IPS-20b (cell line): ENCODE measurements around the gene COL6A3.
"Not testable (repeated sequence)": the region's sequence is repeated elsewhere in the genome, so short reads cannot be mapped to it uniquely, and the experiment has no call there.

ENCODE experiments used
- H3K27ac ChIP-seq: one replicate; pipeline ENCODE4 v1.5.1; 2013; ENCODE audit warnings: low read length
- H3K27me3 ChIP-seq: 2 replicates; pipeline ENCODE4 v1.6.1; 2013; ENCODE audit warnings: mild to moderate bottlenecking, low read length, inconsistent platforms; ENCODE audit not compliant: insufficient read depth
- H3K36me3 ChIP-seq: 2 replicates; pipeline ENCODE4 v1.6.1; 2013; ENCODE audit warnings: low read depth, mild to moderate bottlenecking, inconsistent platforms, low read length, moderate library complexity; ENCODE audit not compliant: insufficient read depth
- H3K4me1 ChIP-seq: 2 replicates; pipeline ENCODE4 v1.6.1; 2013; ENCODE audit warnings: mild to moderate bottlenecking, control low read depth, inconsistent platforms, low read length, moderate library complexity; ENCODE audit not compliant: insufficient read depth
- H3K4me3 ChIP-seq: 2 replicates; pipeline ENCODE4 v1.5.1; 2013; ENCODE audit warnings: mild to moderate bottlenecking, low read length, inconsistent platforms
- H3K9ac ChIP-seq: 2 replicates; pipeline ENCODE4 v1.6.1; 2013; ENCODE audit warnings: low read depth, mild to moderate bottlenecking, inconsistent platforms, low read length, moderate library complexity
- H3K9me3 ChIP-seq: 2 replicates; pipeline ENCODE4 v1.6.1; 2013; ENCODE audit warnings: mild to moderate bottlenecking, low read depth, low read length, inconsistent platforms; ENCODE audit not compliant: insufficient read depth

COL6A3 gene

DNA sequence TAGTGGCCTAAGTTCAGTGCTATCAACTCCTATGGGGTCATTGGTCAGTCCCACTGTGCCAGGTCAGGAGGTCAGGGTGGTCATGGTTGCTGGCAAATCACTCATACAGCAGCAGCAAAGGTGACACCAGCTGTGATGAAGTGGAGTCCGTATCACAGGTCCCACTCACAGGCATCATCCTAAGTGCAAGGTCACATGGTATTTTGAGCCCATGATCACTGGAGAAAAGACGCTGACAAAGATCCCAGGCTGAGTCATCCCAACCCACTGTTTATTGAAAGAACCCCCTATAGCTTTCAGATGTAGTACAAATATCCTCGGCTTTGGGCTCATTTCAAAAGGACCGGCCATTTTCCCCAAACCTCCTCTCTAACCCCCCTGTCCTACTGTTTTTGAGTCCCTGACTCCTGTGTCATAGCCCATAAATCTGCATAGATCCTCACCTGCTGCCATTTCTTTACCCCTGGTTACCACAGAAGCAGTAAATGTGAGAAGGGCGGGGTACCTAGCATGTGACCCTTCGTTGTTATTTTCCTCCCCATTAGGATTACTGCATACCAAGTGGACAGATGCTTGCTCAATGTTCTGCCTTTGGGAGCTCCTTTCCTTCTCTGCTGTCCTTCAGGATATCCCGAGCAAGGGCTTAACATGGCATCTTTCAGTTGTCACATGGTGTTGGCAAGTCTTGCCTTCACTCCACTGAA is 107.7 kb downstream of the COL6A3 start:
- no peaks in the 10 kb centered on the region for H3K27me3 ChIP-seq
- no peak overlapping the region for H3K4me3 ChIP-seq
- H3K36me3 ChIP-seq: no peaks in the 10 kb centered on the region
- no peaks in the 10 kb centered on the region for H3K4me1 ChIP-seq
- H3K27ac ChIP-seq: no peak overlapping the region
- peaks cover 28% of the 10 kb centered on the region for H3K9me3 ChIP-seq
- H3K9ac ChIP-seq: no peak overlapping the region

DNA sequence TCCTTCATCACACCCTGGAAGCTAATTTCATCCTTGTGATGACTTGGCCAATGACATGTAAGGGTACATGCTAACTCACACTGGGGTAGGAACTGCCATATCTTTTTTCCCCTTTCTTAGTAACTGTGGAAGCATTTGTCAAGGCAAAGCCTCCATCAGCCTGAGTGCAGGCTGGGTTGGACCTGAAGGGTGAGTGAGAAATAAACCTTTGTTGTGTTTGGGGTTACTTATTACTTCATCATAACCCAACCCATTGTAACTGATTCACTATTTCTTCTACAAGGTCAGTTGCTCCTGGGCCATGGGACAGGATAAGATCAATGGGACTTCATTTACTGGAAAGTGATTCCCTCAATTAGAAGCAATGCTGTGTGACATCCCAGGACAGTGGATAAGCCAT is 108.4 kb downstream of the COL6A3 start:
- Histone ChIP-seq H3K27me3 (no peaks in the 10 kb centered on the region), H3K27ac (no peak overlapping the region)

DNA sequence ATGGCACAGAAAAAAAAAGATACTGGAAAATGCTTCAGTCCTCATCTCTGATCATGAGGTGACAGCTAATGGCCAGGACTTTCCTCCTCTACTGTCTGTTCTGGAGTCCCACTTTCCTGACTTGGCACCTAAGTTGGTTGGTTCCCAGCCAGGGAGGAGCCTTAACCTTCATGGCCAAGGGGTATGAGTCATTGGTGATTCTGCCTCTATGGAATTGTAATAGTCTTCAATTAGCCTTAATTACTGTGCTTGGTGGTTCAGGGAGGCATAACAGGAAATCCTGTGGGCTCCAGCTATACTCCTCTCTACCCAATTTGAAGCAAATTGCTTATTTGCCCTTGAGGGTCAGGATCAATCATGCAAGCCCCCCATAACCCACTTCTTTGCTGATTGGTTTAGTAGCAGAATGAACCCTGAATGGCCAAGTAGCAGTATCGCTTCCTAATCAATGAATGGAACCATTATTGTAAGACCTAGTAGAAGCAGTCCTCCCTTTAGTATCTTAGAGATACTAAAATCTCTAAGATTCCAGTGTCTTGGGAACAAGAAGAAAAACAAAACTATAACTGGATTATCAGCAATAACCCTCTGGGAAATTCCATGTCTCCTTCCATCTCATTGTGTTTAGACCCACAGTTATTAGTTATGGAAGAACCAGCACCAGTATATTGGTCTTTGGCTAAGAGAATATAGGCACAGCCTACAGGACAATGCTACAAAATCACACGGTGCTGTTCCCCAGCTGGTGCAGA is 109.0 kb downstream of the COL6A3 start:
- Histone ChIP-seq H3K27ac (no peak overlapping the region), H3K4me3 (no peak overlapping the region)

More for the DNA sequence above, 108.4 kb downstream of the COL6A3 start:
- Histone ChIP-seq H3K4me1 (no peaks in the 10 kb centered on the region), H3K36me3 (no peaks in the 10 kb centered on the region), H3K9ac (no peak overlapping the region), H3K4me3 (no peak overlapping the region), H3K9me3 (peaks cover 28% of the 10 kb centered on the region)

DNA sequence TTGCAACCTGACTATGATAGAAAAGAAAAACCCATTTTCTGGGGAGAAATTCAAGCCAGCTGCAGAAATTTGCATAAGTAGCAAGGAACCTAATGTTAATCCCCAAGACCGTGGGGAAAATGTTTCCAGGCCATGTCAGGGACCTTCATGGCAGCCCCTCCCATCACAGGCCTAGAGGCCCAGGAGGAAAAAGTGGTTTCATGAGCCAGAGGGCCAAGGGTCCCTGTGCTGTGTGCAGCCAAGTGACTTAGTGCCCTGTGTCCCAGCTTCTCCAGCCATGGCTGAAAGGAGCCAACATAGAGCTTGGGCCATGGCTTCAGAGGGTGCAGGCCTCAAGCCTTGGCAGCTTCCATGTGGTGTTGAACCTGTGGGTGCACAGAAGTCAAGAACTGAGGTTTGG is 110.7 kb downstream of the COL6A3 start:
- H3K4me1 ChIP-seq, H3K27me3 ChIP-seq, H3K4me3 ChIP-seq, H3K36me3 ChIP-seq, H3K9ac ChIP-seq, H3K27ac ChIP-seq: not testable (repeated sequence)
- peaks cover 28% of the 10 kb centered on the region for H3K9me3 ChIP-seq

More for the DNA sequence above, 109.0 kb downstream of the COL6A3 start:
- Histone ChIP-seq H3K36me3 (no peaks in the 10 kb centered on the region), H3K9me3 (peaks cover 28% of the 10 kb centered on the region), H3K27me3 (no peaks in the 10 kb centered on the region), H3K4me1 (no peaks in the 10 kb centered on the region), H3K9ac (no peak overlapping the region)

DNA sequence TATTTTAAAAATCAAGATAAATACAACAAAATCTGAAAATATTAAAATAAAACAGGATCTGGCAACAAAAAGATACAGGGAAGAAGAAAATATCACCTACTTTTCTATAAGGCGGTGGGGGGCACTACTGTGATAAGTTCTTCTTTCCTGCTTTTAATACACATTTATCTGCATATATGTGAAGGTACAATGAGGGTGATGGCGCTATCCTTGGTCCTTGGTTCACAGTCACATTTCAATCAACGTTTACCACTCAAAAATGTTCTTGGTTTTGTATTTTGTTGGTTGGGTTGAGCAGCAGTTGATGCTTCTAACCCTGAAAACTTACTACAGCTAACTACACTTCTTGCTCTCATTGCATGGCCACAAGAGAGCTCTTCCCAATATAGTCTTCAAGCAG is 112.4 kb downstream of the COL6A3 start:
- Histone ChIP-seq H3K4me3 (no peak overlapping the region), H3K4me1 (no peaks in the 10 kb centered on the region), H3K36me3 (no peaks in the 10 kb centered on the region), H3K27me3 (no peaks in the 10 kb centered on the region), H3K9ac (no peak overlapping the region), H3K27ac (no peak overlapping the region), H3K9me3 (peaks cover 28% of the 10 kb centered on the region)

DNA sequence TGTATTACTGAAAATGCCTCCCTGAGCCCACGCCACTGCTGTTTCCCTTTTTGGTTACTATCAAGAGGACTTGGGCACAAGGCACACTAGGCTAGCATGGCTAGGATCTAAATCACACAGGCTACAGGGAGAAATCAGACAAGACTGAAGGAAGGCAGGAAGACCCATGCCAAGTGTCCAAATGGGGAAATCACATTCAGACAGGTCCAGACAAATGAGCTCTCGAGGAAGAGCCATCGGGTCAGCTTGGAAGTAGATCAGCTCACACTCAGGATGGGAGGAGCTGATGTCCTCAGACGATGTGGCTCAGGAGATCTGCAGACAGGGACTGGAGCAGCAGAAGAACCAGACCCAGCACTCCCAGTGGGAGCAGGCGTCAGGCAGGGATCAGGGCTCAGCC is 113.2 kb downstream of the COL6A3 start:
- Histone ChIP-seq H3K27ac (no peak overlapping the region), H3K9me3 (peaks cover 28% of the 10 kb centered on the region), H3K4me1 (no peaks in the 10 kb centered on the region)

DNA sequence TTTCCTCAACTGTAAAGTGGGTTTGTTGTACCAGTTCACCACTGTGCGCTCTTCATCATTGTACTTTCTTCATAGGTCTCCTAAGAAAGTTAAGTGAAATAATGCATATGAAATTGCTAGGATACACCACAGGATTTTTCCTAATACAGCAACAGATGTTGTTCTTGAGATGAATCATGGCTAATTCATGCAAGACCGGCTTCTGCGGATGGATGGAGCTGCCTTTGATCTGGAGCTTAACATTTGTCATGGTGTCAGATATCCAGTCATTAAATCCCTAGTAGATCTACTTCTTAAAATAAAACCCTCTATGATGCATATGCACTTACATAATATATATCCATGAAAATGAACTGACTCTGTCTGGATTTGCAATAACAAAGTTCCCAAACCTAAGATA is 114.1 kb downstream of the COL6A3 start:
- Histone ChIP-seq H3K4me1 (no peaks in the 10 kb centered on the region), H3K9ac (no peak overlapping the region), H3K9me3 (peaks cover 27% of the 10 kb centered on the region), H3K4me3 (no peak overlapping the region), H3K27me3 (no peaks in the 10 kb centered on the region), H3K36me3 (no peaks in the 10 kb centered on the region), H3K27ac (no peak overlapping the region)

More for the DNA sequence above, 113.2 kb downstream of the COL6A3 start:
- Histone ChIP-seq H3K9ac (no peak overlapping the region), H3K27me3 (no peaks in the 10 kb centered on the region), H3K36me3 (no peaks in the 10 kb centered on the region), H3K4me3 (no peak overlapping the region)

DNA sequence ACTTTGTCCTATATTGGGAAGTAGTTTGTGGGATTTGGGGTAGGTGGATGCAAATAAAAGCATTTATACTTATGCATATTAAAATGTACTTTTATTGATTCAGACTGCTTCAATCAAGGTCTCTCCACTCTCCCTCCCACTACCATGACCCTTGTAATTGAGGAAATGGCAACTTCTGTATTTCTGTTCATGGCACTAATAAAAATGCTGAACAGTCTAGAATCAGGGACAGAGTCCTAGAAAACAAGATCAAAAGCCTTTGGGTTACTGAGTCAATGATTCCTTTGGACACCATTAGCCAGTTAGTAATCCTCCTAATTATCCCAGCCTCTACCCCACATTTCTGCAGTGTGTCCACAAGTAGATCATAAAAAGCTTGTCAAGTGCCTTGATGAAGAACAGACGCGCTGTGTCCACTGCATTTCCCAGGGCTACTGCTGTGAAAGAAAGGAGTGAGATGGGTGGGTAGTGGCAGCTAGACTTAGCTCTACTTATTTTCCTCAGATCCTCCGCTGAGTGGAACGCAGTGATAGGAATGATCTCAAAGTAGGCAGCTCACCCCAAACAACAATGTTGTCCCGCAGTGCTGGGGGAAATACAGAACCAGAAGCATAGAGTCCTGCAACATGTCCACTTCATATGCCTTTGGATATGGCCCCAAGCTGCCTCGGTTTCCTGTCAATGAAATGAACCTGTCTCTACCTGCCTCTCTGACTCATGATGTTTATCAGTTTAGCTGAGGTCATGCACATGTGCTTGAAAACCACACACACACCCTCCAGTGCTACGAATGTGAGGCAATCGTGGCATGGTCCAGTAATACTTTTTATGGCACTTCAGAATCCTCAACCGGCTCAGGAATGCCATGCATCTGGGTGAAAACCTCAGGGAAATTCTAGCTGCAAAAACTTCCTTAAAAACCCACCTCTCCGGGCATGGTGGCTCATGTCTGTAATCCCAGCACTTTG is 115.5 kb downstream of the COL6A3 start:
- Histone ChIP-seq H3K27me3 (no peaks in the 10 kb centered on the region), H3K27ac (no peak overlapping the region), H3K9ac (no peak overlapping the region), H3K9me3 (peaks cover 16% of the 10 kb centered on the region), H3K4me3 (no peak overlapping the region), H3K4me1 (no peaks in the 10 kb centered on the region; the same call in 1 of the 2 replicates), H3K36me3 (no peaks in the 10 kb centered on the region)

DNA sequence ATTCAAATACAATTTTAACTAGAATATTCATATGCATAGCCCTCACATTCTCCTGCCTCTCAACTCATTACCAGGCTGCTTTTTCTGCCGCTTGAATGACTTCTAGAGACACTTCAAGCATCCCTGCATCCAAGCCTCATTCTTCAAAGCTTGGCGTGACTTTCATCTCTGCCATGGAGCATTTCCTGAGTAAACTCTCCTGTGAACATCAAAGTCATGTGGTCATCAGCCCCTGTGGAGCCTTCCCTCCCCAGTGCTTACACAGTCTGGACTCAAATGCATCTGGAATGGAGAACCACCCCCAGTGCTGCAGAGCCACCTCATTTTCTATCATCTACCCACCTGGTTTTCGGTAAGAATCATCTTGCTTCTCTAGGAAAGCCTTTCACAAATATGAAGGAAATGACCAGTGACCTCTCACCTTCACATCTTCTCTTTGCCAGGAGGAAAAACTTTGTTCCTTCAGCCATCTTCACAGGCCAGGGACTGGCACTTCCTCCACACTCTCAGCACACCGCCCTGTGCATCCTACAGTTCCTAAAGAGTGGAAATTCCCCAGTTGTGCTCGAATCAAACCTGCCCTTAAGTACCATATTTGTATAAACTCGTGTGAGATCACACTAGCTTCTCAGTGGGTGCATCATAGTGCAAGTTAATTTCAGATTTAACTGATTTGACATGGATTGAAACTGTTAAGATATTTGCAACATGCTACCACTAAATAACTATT is 116.4 kb downstream of the COL6A3 start:
- Histone ChIP-seq H3K4me3 (no peak overlapping the region), H3K9ac (no peak overlapping the region), H3K27ac (no peak overlapping the region), H3K36me3 (no peaks in the 10 kb centered on the region), H3K4me1 (no peaks in the 10 kb centered on the region; the same call in 1 of the 2 replicates), H3K9me3 (peaks cover 8% of the 10 kb centered on the region; the same call in 1 of the 2 replicates), H3K27me3 (no peaks in the 10 kb centered on the region)

DNA sequence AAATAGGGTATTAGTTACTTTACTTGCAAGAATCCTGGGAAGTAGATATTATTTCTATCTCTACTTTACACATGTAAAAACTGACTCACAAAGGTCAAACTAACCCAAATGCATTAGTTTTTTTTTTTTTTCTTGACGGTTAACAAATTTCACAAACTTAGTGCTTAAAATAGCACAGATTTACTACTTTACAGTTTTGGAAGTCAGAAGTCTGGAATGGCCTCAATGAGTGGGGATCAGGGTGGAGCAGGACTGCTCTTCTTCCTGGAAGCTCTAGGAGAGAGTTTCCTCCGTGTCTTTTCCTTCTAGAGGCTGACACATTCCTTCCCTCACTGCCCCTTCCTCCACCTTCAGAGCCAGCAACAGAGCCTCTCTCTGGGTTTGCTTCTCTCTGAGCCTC is 117.2 kb downstream of the COL6A3 start:
- Histone ChIP-seq H3K9me3 (peaks cover 2% of the 10 kb centered on the region; the same call in 1 of the 2 replicates), H3K4me3 (no peak overlapping the region), H3K27ac (no peak overlapping the region), H3K36me3 (no peaks in the 10 kb centered on the region), H3K27me3 (no peaks in the 10 kb centered on the region), H3K9ac (no peak overlapping the region), H3K4me1 (no peaks in the 10 kb centered on the region; the same call in 1 of the 2 replicates)
